ENCODE measurements around the gene CACNG3. TPM values are rescaled to one million over a fixed set of nuclear protein-coding genes. Genes with fewer than 3 reads are reported as not detected.
A peak's percentile ranks its signal among the peaks of the same experiment; 100 is the strongest.
"Not testable (repeated sequence)": the region's sequence is repeated elsewhere in the genome, so short reads cannot be mapped to it uniquely, and the experiment has no call there.

The CACNG3 gene
- total RNA-seq, 1 donor from 2014 or later: not detected

DNA sequence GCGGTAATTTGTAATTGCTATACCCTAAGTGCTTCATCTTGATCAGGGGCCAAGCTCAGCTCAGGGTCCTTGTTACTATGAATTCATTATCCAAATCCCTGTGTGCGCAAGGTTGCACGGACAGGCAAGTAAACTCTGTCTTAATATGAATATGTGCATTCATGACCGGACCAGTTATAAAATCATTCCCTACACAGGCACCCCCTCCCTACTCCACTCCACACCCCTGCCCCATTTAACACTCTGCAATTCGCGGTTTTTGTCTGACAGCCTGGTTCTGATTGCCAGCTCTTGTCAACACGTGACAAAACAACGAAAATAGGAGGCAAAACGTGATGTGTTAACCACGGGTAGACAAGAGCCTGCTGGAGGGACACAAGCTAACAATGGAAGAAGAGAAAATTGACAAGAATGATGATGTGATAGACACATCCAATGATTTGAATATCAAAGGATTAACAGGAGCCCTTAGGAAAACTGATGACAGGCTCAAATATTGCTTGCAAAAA is 76.5 kb downstream of the CACNG3 start:
- DNase-seq (ENCODE audit: low spot score): no peak

DNA sequence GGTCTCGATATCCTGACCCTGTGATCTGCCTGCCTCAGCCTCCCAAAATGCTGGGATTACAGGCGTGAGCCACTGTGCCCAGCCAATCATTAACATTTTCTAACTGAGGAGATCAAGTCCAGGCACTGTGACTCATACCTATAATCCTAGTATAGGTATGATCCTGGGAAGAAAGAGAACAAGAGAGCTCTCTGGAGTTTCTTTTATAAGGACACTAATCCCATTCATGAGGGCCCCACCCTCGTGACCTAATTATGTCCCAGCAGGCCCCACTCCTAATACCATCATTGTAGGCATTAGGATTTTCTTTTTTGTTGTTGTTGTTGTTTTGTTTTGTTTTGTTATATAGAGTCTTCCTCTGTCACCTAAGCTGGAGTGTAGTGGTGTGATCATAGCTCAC is 80.4 kb downstream of the CACNG3 start:
- DNase-seq (ENCODE audit: low spot score): no peak

DNA sequence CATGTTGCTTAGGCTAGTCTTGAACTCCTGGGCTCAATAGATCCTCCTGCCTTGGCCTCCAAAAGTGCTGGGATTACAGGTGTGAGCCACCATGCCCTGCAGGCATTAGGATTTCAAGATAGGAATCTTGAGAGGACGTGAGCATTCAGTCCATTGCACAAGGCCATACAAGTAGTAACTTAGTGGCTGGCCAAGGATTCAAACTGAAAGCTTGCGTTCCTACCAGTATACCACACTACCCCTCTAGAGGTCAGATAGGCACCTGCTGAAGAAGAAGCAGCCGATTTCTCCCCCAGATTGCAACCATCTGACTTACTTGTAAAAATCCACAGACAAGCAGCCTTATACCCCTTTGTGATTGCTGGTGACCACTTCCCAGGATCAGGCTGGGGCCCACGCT is 80.9 kb downstream of the CACNG3 start:
- DNase-seq (ENCODE audit: low spot score): no peak

DNA sequence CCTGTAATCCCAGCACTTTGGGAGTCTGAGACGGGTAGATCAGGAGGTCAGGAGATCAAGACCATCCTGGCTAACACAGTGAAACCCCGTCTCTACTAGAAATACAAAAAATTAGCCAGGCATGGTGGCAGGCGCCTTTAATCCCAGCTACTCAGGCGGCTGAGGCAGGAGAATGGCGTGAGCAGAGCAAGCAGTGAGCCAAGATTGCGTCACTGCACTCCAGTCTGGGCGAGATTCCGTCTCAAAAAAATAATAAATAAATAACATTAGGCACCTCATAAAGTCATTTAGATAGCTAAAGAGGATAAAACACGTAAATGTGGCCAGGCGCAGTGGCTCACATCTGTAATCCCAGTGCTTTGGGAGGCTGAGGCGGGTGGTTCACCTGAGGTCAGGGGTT is 87.7 kb downstream of the CACNG3 start:
- DNase-seq (ENCODE audit: low spot score): not testable (repeated sequence)

DNA sequence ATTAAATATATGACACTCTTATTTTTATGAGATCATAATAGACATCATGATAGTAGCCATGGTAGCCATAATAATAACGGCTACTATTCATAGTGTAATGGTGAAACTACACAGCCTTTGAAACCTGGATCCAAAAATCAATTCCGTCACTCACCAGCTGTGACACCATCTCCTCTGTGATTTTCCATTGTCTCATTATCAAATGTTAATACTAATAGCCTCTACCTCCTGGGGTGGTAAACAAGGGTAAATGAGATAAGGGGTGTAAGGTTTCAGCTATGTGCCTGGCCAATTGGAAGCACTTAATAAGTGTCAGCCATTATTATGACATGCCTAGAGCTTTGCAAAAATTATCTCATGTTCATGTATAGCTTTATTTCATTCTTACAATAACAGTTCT is 88.6 kb downstream of the CACNG3 start:
- peak; percentile 53 for DNase-seq (ENCODE audit: low spot score)

DNA sequence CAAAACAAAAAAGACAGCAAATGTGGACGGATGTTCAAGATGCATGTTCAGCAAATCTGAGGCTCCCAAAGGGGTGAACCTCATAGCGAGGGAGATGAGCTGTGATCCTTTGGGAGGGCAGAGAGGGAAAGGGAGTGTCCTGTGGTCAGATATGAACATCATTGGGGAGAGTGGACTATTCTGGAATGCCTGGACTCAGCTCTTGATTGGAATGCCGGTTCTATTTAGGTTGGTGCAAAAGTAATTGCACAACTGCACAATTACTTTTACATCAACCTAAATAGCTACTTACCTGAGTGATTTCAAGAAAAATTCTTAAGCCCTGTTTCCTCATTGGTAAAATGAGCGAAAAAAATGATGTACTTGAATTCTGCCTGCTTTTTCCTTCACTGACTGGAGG is 89.6 kb downstream of the CACNG3 start:
- DNase-seq (ENCODE audit: low spot score): no peak

DNA sequence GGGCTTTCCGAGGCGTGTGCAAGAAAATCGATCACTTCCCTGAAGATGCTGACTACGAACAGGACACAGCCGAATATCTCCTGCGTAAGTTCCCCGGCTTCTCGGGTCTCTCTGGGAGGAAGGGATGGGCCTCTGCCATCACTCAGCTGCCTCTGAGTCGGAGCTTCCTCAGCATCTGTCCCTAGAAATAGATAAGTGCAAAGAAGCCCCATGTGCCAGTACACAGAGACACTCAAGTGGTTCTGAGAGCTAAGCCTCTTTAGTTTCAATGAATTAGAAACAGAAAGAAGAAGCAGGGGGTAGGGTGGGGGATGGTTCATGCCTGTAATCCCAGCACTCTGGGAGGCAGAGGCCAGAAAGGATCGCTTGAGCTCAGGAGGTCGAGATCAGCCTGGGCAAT is 90.6 kb downstream of the CACNG3 start:
- DNase-seq (ENCODE audit: low spot score): no peak

DNA sequence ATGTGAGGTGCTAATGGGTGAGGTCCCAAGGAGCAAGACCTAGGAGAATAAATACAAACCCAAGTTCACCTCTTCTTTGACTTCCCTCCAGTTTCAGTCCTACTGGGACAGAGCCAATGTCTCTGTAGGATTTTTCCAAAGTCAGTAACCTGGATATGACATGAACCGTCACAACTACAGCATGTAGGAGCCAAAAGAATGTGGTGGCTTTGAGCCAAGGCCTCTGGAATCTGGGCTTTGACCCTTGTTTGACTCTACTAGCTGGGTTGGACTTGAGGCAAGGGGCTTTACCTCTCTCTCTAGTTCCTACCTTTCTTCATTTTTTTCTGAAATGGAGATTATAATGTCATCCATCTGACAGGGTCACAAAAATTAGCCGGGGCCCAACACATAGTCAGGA is 91.4 kb downstream of the CACNG3 start:
- DNase-seq (ENCODE audit: low spot score): peak; percentile 34

DNA sequence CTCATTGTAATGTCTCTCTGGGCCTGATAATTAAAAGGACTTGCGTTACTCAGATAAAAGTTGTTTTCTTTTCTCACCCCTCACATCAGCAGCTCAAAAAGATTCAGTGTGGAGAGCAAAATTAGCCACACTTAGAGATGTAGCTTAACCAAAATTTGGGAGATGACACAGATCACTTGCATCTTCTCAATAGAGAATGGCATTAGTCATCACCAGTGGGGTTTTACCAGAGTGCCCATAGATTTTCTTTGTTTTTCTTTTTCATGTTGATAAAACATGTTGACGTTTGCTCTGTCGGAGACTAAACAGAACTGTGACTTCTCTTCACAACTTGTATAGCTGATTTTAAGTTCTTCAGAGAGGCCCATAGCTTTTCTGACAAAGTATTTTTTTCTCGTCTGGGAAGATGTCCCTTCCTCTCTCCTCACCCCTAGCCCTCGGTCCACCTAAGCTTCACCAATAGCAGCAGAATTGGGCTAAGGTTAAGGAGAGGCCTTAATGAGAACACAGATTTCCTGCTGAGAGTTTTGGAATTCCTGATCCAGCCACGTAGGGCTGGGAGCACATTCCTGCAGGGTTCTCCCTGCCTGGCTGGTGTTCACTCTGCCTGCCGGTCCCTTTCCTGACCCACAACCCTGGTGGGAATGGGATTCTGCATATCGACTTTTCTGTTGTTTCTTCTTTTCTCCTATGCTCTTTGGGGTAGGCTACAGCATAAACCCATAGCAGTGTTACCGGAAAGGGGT is 92.6 kb downstream of the CACNG3 start:
- DNase-seq (ENCODE audit: low spot score): no peak

DNA sequence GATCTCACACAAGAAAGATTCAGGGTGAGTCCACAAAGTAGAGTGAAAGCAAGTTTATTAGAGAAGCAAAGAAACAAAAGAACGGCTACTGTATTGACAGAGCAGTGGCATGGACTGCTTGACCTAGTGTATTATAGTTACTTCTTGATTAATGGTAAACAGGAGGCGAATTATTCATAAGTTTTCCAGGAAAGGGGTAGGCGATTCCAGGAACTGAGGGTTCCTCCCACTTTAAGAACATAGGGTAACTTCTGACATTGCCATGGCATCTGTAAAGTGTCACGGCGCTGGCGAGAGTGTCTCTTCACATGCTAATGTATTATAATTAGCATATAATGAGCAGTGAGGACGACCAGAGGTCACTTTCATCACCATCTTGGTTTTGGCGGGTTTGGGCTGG is 93.2 kb downstream of the CACNG3 start:
- no peak for DNase-seq (ENCODE audit: low spot score)

DNA sequence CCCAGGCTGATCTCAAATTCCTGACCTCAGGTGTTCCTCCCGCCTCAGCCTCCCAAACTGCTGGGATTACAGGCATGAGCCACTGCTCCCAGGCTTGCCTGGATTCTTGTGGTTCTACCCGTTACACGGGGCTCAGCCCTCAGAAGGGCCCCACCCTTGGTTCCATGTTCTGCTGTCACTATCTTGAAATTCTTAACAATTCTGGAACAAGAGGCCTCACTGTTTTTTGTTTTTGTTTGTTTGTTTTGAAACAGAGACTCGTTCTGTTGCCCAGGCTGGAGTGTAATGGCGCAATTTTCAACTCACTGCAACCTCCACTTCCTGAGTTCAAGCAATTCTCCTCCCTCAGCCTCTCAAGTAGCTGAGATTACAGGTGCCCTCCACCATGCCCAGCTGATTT is 96.6 kb downstream of the CACNG3 start:
- DNase-seq (ENCODE audit: low spot score): no peak

DNA sequence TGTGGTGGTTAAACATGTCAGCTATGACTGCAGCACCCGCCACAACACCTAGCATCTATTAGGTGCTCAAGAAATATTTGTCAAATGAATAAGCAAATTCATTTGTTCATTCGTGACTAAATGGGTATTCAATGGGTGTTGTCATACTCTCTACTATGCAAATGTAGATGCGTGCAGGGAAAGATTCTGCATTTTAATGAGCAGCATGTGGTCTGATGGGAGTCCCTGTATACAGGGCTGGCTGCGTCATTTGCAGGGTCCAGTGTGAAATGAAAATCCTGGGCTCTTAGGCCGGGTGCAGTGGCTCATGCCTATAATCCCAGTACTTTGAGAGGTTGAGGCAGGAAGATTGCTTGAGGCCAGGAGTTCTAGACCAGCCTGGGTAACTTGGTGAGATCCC is 97.5 kb downstream of the CACNG3 start:
- no peak for DNase-seq (ENCODE audit: low spot score)

DNA sequence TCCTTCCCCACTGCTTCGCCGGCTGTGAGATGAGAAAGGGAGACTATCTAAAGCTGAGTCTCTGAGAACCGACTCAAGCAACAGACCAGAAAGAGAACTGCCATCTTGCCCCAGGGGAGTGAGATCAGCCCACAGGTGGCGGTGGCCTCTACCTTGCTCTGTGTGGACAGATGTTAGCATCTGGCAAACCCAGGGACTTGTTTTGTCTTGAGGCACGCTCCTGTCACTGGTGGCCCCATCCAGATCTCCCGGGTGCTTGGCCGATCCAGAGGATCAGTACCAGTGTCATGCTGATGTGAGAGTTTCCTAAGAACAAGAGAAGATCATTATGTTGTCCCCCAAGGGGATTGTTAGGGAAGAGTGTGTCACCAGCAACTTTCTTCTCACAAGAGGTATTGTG is 101.4 kb downstream of the CACNG3 start:
- DNase-seq (ENCODE audit: low spot score): no peak

DNA sequence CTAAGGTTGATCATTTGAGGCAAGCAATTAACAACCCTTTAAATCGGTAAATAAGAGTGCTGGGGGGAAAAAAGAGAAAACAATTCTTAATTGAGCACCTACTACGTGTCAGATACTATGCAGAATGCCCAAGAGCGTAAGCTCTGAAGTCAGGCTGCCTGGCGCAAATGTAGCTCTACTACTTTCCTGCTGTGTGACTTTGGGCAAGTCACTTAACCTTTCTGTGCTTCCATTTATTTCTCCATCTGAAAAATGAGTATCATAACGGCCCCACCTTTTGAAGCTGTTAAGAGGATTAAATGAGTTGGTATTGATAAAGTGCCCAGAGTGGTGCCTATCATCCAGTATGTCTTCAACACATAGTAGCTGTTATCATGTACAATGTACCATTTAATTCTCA is 102.0 kb downstream of the CACNG3 start:
- DNase-seq (ENCODE audit: low spot score): no peak

DNA sequence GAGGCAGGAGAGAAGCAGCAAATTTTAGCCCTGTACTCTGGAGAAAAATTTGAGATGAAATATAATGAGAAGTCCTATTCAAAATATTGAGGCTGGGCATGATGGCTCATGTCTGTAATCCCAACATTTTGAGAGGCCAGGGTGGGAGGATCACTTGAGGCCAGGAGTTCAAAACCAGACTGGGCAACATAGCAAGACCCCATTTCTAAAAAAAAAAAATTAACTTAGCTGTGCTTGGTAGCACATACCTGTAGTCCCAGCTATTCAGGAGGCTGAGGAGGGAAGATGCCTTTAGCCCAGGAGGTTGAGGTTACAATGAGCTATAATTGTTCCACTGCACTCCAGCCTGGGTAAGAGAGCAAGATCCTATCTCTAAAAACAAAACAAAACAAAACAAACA is 103.4 kb downstream of the CACNG3 start:
- no peak for DNase-seq (ENCODE audit: low spot score)

DNA sequence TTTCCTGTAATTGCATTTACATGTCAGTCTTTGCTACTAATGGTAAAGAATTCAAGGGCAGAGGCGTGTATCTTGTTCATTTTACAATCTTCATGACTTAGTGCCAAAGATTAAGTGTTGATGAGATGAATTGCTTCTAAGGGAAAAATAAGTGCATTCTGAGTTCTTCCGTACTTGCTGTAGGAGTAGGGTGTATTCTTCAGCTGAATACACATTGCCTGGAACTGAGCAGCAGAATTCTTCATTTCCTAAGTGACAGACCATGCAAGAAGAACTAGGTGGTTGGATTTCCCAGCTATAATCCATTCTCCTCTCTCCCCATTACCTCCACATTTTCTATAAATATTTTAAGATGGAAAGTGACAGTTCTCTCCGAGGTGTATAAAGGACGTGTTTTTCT is 104.8 kb downstream of the CACNG3 start:
- no peak for DNase-seq (ENCODE audit: low spot score)

DNA sequence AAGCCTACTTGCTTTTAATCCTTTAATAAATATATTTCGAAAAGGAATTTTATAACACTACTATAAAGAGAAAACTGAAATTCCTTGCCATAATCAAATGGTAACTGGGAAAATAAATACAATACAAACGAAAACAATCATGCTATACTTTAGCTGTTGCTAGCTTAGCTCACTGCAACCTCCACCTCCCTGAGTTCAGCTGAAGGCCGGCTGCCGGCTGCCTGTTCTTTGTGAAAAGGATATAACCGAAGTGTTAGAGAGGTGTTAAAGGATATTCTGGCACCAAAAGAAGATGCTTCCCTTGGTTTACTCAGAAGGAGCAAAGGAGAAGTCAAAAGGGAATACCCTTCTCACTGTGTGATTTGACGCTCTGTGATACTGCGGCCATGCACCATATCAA is 108.5 kb downstream of the CACNG3 start:
- DNase-seq (ENCODE audit: low spot score): no peak

DNA sequence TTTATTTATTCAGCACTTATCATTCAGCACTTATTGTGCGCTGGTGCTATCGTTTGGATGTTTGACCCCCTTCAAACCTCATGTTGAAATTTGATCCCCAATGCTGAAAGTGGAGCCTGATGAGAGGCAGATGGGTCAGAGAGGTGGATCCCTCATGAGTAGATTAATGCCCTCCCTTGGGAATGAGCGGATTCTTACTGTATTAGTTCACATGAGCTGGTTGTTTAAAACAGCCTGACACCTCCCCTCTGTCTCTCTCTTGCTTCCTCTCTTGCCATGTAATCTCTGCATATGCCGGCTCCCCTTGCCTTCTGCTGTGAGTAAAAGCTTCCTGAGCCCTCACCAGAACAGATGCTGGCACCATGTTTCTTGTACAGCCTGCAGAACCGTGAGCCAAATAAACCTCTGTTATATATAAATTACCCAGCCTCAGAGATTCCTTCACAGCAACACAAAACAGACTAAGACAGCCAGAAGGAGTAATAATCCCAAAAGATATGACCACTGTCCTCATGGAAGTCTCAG is 111.1 kb downstream of the CACNG3 start:
- no peak for DNase-seq (ENCODE audit: low spot score)

DNA sequence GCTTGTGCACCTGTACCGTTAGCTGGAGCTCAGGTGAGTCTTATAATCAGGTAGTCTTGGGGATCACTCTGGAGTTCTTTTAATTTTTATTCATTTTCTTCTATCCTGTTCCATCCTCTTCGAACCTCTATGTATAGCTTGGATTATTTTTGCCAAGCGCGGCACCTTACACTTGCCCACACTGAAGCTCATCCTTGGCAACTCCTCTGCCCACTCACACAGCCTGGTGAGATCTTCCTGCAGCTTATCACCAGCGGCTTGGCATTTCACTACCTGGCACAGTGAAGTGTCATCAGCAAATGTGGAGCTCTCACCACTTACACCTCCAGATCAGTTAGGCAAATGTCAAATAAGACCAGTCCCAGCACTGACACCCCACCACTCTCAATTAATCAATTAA is 116.7 kb downstream of the CACNG3 start:
- no peak for DNase-seq (ENCODE audit: low spot score)

DNA sequence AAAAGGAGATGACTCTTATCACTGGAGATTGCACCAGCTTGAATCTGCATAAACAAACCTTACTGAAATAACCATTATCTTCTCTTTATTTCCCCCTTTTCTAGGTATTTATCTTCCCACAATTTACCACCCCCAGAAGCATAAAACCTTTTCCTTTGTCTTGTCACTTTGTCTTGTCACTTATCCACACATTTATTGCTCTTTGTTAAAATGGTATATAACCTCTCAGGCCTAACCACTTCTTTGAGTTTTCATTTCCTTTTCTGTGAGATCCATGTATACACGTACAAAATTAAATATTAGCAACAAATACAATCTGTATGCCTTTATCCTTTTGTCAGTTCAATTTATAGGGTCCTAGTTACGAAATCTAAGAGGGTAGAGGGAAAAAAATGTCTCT is 122.9 kb downstream of the CACNG3 start:
- DNase-seq (ENCODE audit: low spot score): no peak

DNA sequence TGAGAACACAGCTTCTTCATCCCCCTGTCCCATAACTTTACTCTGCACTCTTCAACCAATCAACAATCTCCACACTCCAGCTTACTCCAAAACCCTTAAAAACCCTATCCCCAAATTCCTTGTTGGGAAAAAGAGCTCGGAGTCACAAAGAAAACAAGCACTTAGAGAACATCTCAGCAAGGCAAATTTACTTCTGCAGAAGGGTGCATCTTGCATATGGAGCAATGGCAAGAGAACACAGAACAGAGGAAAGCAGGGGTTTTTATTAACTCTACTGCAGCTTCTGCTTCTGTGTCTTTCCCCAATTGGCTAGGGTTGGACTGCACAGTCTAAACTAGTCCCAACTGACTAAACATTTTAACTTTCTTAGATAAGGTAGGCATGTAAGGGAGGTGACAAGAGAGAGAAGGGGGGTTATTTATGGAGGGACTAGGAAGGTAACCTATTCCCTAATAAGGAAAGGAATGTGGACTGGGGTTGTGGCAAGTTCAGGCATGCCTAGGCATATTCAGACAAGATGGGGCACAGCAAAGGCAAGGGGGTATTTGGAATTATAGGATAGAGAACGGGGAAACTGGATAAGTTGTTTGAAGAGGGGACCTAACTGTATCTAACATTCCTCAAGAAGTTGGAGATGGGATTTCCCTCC is 125.5 kb downstream of the CACNG3 start:
- DNase-seq (ENCODE audit: low spot score): no peak

DNA sequence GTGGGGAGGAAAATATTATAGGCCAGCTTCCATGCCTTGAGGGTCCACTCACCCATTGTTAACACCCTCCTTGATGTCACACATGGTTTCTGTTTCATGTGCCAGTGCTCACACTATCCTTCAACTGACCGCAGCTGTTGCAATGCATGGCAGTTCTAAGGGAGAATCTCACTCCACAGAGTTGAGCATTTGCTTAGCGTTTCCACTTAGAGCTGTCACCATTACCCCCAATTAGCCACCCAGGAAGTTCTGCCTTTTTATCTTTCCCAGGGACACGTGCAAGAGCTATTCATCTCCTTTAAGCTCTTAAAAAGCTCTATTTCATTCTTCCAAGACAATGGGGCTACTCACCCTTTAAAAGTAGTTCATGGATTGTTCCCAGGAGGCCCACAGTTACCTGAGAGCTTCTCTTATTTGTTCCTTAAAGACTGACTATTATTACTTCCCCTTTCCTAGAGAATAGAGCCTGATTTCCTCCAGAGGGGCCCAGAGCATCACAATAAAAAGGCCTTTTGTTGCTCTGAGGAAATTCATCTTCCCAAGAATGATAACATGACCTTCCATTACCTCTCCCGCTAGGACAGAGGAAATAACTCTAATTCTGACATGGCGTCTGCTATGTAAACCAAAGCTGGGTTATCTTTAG is 126.8 kb downstream of the CACNG3 start:
- DNase-seq (ENCODE audit: low spot score): no peak

DNA sequence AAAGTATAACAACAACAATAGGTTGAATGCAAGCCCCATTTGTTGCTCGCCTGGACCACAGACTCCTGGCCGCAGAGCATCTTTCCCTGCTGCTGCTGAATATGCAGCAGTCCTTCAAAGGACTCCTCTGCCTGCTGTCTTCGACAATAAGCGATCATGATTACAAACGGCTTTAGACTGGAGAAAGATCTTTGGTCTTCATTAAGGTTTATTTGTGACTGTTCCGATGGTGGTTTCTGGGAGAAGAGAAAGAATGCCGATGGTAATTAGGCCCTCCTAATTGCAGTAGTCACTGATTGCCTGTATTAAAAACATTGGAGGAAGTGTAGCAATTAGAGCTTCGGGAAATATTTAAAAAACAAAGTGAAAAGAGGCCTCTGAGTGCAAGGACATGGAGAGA is 138.2 kb downstream of the CACNG3 start:
- DNase-seq (ENCODE audit: low spot score): no peak

Data from mucosa of gallbladder (tissue), 1 donor.